ENCODE measurements around the gene TMEM184A. TPM values are rescaled to one million over a fixed set of nuclear protein-coding genes. Genes with fewer than 3 reads are reported as not detected.

Gene TMEM184A
- total and polyA plus RNA-seq, 2 of the 13 experiments (the other 11 are each of a cell fraction or from before 2014, with no cell fraction given) = 9.5 to 20.4 TPM

GRCh38 chr7:1557771-1558170, 1.8 kb upstream of the TMEM184A start:
- intact Hi-C loops (cut with micrococcal nuclease; ENCODE audit: unreplicated experiment) = loop anchor here (5.0 kb wide), 1 partner anchor 35 kb away; no protein-coding TSS in a partner anchor
- CTCF ChIA-PET (ENCODE audit: low intra/inter-chr PET ratio, low total read pairs) = interaction anchor here (0.6 to 3.1 kb wide), 2 partner anchors 37 to 54 kb away, joined by 3 to 24 read pairs; partner anchors contain the start of gene INTS1

More at GRCh38 chr7:1557771-1558170, 1.8 kb upstream of the TMEM184A start:
- in situ Hi-C loops (cut with HindIII; ENCODE audit: extremely low pct_ligation_motif_present, low pct_unique_long_range_greater_than_20kb) = loop anchor here (5.0 kb wide), 1 partner anchor 55 kb away; the partner anchor contains the start of gene INTS1
- Histone ChIP-seq H3K9me3 (ENCODE audit: low read length) (no peaks in the 10 kb centered on the region), H3K4me3 (replicated peaks in 1 of 3; ENCODE audit: insufficient read depth in 1 of 3, low read depth in 2 of 3, low read length in 3 of 3) (peak overlapping the region in 1 of 3 experiments; percentile 24; a peak in 1 of 6 replicates), H3K36me3 (replicated peaks in 1 of 2; ENCODE audit: control insufficient read depth in 1 of 2, insufficient read depth in 2 of 2, low read length in 2 of 2) (no peaks in the 10 kb centered on the region; a peak in 1 of 5 replicates), H3K9ac (ENCODE audit: insufficient read depth, low read depth, low read length) (no peak overlapping the region), H2AFZ (ENCODE audit: low read length) (no peak overlapping the region), H3K27ac (ENCODE audit: extremely low read length, insufficient read depth, low read length) (no peak overlapping the region), H3K79me2 (ENCODE audit: insufficient read depth, low read length) (no peaks in the 10 kb centered on the region), H3K4me2 (ENCODE audit: low read depth, low read length) (peak overlapping the region; percentile 42; the same call in 1 of the 2 replicates), H4K20me1 (ENCODE audit: insufficient read depth, low read length) (no peaks in the 10 kb centered on the region), H3K27me3 (ENCODE audit: control insufficient read depth in 1 of 2, insufficient read depth in 2 of 2, low read length in 2 of 2) (peaks cover 8 to 15% of the 10 kb centered on the region in 2 experiments; a peak in 2 of 5 replicates), H3K4me1 (ENCODE audit: insufficient read depth, low read length) (peaks cover 66% of the 10 kb centered on the region)
- POLR2A ChIA-PET = interaction anchor here (6.4 kb wide), 1 partner anchor 23 kb away, joined by 108 read pairs; no protein-coding TSS in a partner anchor
- WGBS (ENCODE audit: low lambda C conversion rate) = 48% methylated on average over 5 of the region's 10 CpGs
- no TSS peak for BruUV-seq (replicated peaks)
- no peak for DNase-seq (ENCODE audit: low spot score)
- ATAC-seq = no peak; the same call in 2 of the 3 replicates
- 0 out of 2 replicates have a peak, but pooled peaks have one; percentile 4 for TF ChIP-seq RXRA (CRISPR knock-in tag; IDR thresholded peaks at IDR 0.05)
- no peak for TF ChIP-seq ZNF256 (CRISPR knock-in tag; conservative IDR thresholded peaks at IDR 0.05)
- TF ChIP-seq ZNF556 (CRISPR knock-in tag; IDR thresholded peaks at IDR 0.05; ENCODE audit: borderline replicate concordance) = no peak
- no peak for TF ChIP-seq ZSCAN29 (CRISPR knock-in tag; conservative IDR thresholded peaks at IDR 0.05)
- no peak for TF ChIP-seq TBX3 (IDR thresholded peaks at IDR 0.05; ENCODE audit: borderline replicate concordance)
- TF ChIP-seq EED (CRISPR knock-in tag; IDR thresholded peaks at IDR 0.05) = peak; percentile 10; the same call in 1 of the 2 replicates
- TF ChIP-seq WIZ (CRISPR knock-in tag; IDR thresholded peaks at IDR 0.05) = no peak
- TF ChIP-seq TFDP1 (CRISPR knock-in tag; IDR thresholded peaks at IDR 0.05; ENCODE audit: borderline replicate concordance) = no peak
- no peak for TF ChIP-seq MZF1 (CRISPR knock-in tag; IDR thresholded peaks at IDR 0.05; ENCODE audit: borderline replicate concordance)
- TF ChIP-seq, protein P1, sequence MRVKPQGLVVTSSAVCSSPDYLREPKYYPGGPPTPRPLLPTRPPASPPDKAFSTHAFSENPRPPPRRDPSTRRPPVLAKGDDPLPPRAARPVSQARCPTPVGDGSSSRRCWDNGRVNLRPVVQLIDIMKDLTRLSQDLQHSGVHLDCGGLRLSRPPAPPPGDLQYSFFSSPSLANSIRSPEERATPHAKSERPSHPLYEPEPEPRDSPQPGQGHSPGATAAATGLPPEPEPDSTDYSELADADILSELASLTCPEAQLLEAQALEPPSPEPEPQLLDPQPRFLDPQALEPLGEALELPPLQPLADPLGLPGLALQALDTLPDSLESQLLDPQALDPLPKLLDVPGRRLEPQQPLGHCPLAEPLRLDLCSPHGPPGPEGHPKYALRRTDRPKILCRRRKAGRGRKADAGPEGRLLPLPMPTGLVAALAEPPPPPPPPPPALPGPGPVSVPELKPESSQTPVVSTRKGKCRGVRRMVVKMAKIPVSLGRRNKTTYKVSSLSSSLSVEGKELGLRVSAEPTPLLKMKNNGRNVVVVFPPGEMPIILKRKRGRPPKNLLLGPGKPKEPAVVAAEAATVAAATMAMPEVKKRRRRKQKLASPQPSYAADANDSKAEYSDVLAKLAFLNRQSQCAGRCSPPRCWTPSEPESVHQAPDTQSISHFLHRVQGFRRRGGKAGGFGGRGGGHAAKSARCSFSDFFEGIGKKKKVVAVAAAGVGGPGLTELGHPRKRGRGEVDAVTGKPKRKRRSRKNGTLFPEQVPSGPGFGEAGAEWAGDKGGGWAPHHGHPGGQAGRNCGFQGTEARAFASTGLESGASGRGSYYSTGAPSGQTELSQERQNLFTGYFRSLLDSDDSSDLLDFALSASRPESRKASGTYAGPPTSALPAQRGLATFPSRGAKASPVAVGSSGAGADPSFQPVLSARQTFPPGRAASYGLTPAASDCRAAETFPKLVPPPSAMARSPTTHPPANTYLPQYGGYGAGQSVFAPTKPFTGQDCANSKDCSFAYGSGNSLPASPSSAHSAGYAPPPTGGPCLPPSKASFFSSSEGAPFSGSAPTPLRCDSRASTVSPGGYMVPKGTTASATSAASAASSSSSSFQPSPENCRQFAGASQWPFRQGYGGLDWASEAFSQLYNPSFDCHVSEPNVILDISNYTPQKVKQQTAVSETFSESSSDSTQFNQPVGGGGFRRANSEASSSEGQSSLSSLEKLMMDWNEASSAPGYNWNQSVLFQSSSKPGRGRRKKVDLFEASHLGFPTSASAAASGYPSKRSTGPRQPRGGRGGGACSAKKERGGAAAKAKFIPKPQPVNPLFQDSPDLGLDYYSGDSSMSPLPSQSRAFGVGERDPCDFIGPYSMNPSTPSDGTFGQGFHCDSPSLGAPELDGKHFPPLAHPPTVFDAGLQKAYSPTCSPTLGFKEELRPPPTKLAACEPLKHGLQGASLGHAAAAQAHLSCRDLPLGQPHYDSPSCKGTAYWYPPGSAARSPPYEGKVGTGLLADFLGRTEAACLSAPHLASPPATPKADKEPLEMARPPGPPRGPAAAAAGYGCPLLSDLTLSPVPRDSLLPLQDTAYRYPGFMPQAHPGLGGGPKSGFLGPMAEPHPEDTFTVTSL (CRISPR knock-in tag; IDR thresholded peaks at IDR 0.05; ENCODE audit: borderline replicate concordance) = no peak
- TF ChIP-seq SNAPC4 (CRISPR knock-in tag; IDR thresholded peaks at IDR 0.05) = no peak
- no peak for FAIRE-seq

Measured in HepG2 (cell line).